ENCODE measurements around the gene ZNF778. TPM values are rescaled to one million over a fixed set of nuclear protein-coding genes. Genes with fewer than 3 reads are reported as not detected.
A peak's percentile ranks its signal among the peaks of the same experiment; 100 is the strongest.

ZNF778 gene
- total and polyA plus RNA-seq, 2 donors (not counting 1 experiment from before 2014, with no cell fraction given): 2.2 to 13.4 TPM

GRCh38 chr16:89257281-89257731 lies 39.8 kb downstream of the ZNF778 start:
- no peaks in the 10 kb centered on the region for H3K36me3 ChIP-seq (replicated peaks in 1 of 2; ENCODE audit: control extremely low read depth in 1 of 2, control insufficient read depth in 1 of 2, extremely low read depth in 1 of 2, insufficient read depth in 2 of 2, low read length in 1 of 2)
- ChIA-PET CTCF (no interaction called here), POLR2A (interaction anchor here (0.5 kb wide), 1 partner anchor 533 kb away, joined by 4 read pairs; no protein-coding TSS in a partner anchor)
- peak overlapping the region; percentile 76 for H3K4me2 ChIP-seq (replicated peaks; ENCODE audit: low read depth, low read length, poor library complexity, severe bottlenecking)
- peaks cover 20% of the 10 kb centered on the region for H3K4me1 Mint-ChIP-seq
- intact Hi-C loops (cut with micrococcal nuclease): loop anchor here (10.0 kb wide), 1 partner anchor 117 kb away; no protein-coding TSS in a partner anchor
- H3K27ac ChIP-seq (ENCODE audit: low read length in 2 of 2): no peak overlapping the region
- H4K20me1 ChIP-seq (ENCODE audit: control insufficient read depth, insufficient read depth, low read length, poor library complexity, severe bottlenecking): no peaks in the 10 kb centered on the region
- H3K4me3 ChIP-seq (ENCODE audit: control extremely low read depth in 1 of 5, extremely low read depth in 1 of 5, insufficient read depth in 1 of 5, low read depth in 2 of 5, low read length in 4 of 5): peak overlapping the region in 4 of 5 experiments; percentile 8 to 29 (median 22)
- DNase-seq: peak; percentile 40
- H3K4me3 Mint-ChIP-seq: peak overlapping the region; percentile 59
- H3K27me3 ChIP-seq (replicated peaks in 1 of 4; ENCODE audit: control extremely low read depth in 1 of 4, control insufficient read depth in 3 of 4, insufficient read depth in 4 of 4, low read length in 3 of 4): peaks cover 0 to 27% (median 16%) of the 10 kb centered on the region in 4 experiments
- ATAC-seq (ENCODE audit: low read depth): no peak
- H3K27me3 Mint-ChIP-seq: peaks cover 28% of the 10 kb centered on the region
- TF ChIP-seq, protein P1, sequence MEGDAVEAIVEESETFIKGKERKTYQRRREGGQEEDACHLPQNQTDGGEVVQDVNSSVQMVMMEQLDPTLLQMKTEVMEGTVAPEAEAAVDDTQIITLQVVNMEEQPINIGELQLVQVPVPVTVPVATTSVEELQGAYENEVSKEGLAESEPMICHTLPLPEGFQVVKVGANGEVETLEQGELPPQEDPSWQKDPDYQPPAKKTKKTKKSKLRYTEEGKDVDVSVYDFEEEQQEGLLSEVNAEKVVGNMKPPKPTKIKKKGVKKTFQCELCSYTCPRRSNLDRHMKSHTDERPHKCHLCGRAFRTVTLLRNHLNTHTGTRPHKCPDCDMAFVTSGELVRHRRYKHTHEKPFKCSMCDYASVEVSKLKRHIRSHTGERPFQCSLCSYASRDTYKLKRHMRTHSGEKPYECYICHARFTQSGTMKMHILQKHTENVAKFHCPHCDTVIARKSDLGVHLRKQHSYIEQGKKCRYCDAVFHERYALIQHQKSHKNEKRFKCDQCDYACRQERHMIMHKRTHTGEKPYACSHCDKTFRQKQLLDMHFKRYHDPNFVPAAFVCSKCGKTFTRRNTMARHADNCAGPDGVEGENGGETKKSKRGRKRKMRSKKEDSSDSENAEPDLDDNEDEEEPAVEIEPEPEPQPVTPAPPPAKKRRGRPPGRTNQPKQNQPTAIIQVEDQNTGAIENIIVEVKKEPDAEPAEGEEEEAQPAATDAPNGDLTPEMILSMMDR (IDR thresholded peaks at IDR 0.05): no peak
- no peak for TF ChIP-seq EZH2 (IDR thresholded peaks at IDR 0.05; ENCODE audit: borderline replicate concordance, insufficient read depth, low read depth, low read length, poor library complexity, severe bottlenecking)
- H3K9ac ChIP-seq (ENCODE audit: low read length): peak overlapping the region; percentile 29
- H2AFZ ChIP-seq (ENCODE audit: insufficient read depth, low read depth, low read length, poor library complexity, severe bottlenecking): peak overlapping the region; percentile 58
- H3K9me3 Mint-ChIP-seq (ENCODE audit: insufficient read depth): no peaks in the 10 kb centered on the region
- no peaks in the 10 kb centered on the region for H3K79me2 ChIP-seq (ENCODE audit: control insufficient read depth, insufficient read depth, low read length)
- no peak overlapping the region for H3K27ac Mint-ChIP-seq
- peaks cover 0 to 26% (median 0%) of the 10 kb centered on the region in 3 donors for H3K9me3 ChIP-seq (ENCODE audit: control extremely low read depth in 1 of 3, control insufficient read depth in 2 of 3, insufficient read depth in 1 of 3, low read length in 2 of 3)
- WGBS (ENCODE audit: insufficient coverage): 7% methylated on average over 41 of the region's 44 CpGs
- peaks cover 16 to 19% of the 10 kb centered on the region in 2 donors for H3K4me1 ChIP-seq (ENCODE audit: control insufficient read depth in 2 of 2, insufficient read depth in 2 of 2, low read length in 2 of 2)

GRCh38 chr16:89257757-89258465 lies 40.4 kb downstream of the ZNF778 start:
- CTCF ChIA-PET: no interaction called here

More at GRCh38 chr16:89257757-89258465, 40.4 kb downstream of the ZNF778 start:
- WGBS (ENCODE audit: insufficient coverage): 26% methylated on average over 3 of the region's 18 CpGs
- DNase-seq: no peak
- no peak for TF ChIP-seq EZH2 (IDR thresholded peaks at IDR 0.05; ENCODE audit: borderline replicate concordance, insufficient read depth, low read depth, low read length, poor library complexity, severe bottlenecking)
- TF ChIP-seq, protein P1 (IDR thresholded peaks at IDR 0.05): no peak
- Histone ChIP-seq H3K9ac (ENCODE audit: low read length) (no peak overlapping the region), H3K27me3 (replicated peaks in 1 of 4; ENCODE audit: control extremely low read depth in 1 of 4, control insufficient read depth in 3 of 4, insufficient read depth in 4 of 4, low read length in 3 of 4) (peaks cover 0 to 27% (median 16%) of the 10 kb centered on the region in 4 experiments), H3K36me3 (replicated peaks in 1 of 2; ENCODE audit: control extremely low read depth in 1 of 2, control insufficient read depth in 1 of 2, extremely low read depth in 1 of 2, insufficient read depth in 2 of 2, low read length in 1 of 2) (no peaks in the 10 kb centered on the region), H2AFZ (ENCODE audit: insufficient read depth, low read depth, low read length, poor library complexity, severe bottlenecking) (peak overlapping the region; percentile 58), H4K20me1 (ENCODE audit: control insufficient read depth, insufficient read depth, low read length, poor library complexity, severe bottlenecking) (no peaks in the 10 kb centered on the region), H3K4me2 (replicated peaks; ENCODE audit: low read depth, low read length, poor library complexity, severe bottlenecking) (peak overlapping the region; percentile 76), H3K9me3 (ENCODE audit: control extremely low read depth in 1 of 3, control insufficient read depth in 2 of 3, insufficient read depth in 1 of 3, low read length in 2 of 3) (peaks cover 0 to 32% (median 3%) of the 10 kb centered on the region in 3 donors), H3K4me3 (ENCODE audit: control extremely low read depth in 1 of 5, extremely low read depth in 1 of 5, insufficient read depth in 1 of 5, low read depth in 2 of 5, low read length in 4 of 5) (peak overlapping the region in 1 of 5 experiments; percentile 29), H3K4me1 (ENCODE audit: control insufficient read depth in 2 of 2, insufficient read depth in 2 of 2, low read length in 2 of 2) (peaks cover 16 to 19% of the 10 kb centered on the region in 2 donors), H3K27ac (ENCODE audit: low read length in 2 of 2) (no peak overlapping the region), H3K79me2 (ENCODE audit: control insufficient read depth, insufficient read depth, low read length) (no peaks in the 10 kb centered on the region)
- Mint-ChIP-seq H3K27ac (no peak overlapping the region), H3K9me3 (ENCODE audit: insufficient read depth) (no peaks in the 10 kb centered on the region), H3K4me3 (peak overlapping the region; percentile 59), H3K27me3 (peaks cover 28% of the 10 kb centered on the region), H3K4me1 (peaks cover 20% of the 10 kb centered on the region)
- POLR2A ChIA-PET: no interaction called here
- ATAC-seq (ENCODE audit: low read depth): no peak
- intact Hi-C loops (cut with micrococcal nuclease): loop anchor here (10.0 kb wide), 1 partner anchor 117 kb away; no protein-coding TSS in a partner anchor

All from B cell (primary cell).